PC-3 (cell line): ENCODE results near the gene IGSF3. TPM values are rescaled to one million over a fixed set of nuclear protein-coding genes. Genes with fewer than 3 reads are reported as not detected.

Experiments
- ATAC-seq: fragments of 200-7000 bp; cut with Tn5 transposase; 2 replicates; pipeline ENCODE4 v1.9.1; 2020; ENCODE audit warnings: mild to moderate bottlenecking, moderate library complexity
- BruUV-seq: library from RNA; stranded (reverse); fragments of 400-500 nt; replicated peaks from 2 replicates; lab custom pipeline; 2021; lab: Mats Ljungman, UMichigan
- CTCF ChIA-PET: fragments of 300-600 bp; sonication (Branson Sonifier 250); formaldehyde crosslinking; loops from one replicate; lab custom pipeline; 2022; ENCODE audit warnings: antibody characterized with exemption; lab: Charles Lee
- POLR2A ChIA-PET: fragments of 300-600 bp; sonication (Branson Sonifier 250); formaldehyde crosslinking; loops from one replicate; lab custom pipeline; 2022; ENCODE audit warnings: antibody characterized with exemption; ENCODE audit not compliant: unreplicated experiment; lab: Charles Lee
- DNase-seq: peaks from one replicate; pipeline ENCODE4 v3.0.0-alpha.2; 2015
- H2AFZ ChIP-seq: fragments of 300-600 bp; sonication (generic); 2 replicates; pipeline ENCODE4 v1.6.0; 2016; ENCODE audit warnings: antibody characterized with exemption, low read length
- H3F3A ChIP-seq: fragments of 300-600 bp; sonication (generic); one replicate; pipeline ENCODE4 v1.6.0; 2017; ENCODE audit warnings: antibody characterized with exemption, low read length, control low read depth, mild to moderate bottlenecking; ENCODE audit not compliant: unreplicated experiment
- H3K27ac ChIP-seq: fragments of 300-600 bp; sonication (generic); 2 replicates; pipeline ENCODE4 v1.5.1; 2016; ENCODE audit warnings: mild to moderate bottlenecking, low read length
- H3K27me3 ChIP-seq: fragments of 300-600 bp; sonication (generic); 2 replicates; pipeline ENCODE4 v1.6.1; 2016; ENCODE audit warnings: low read length, mixed read lengths
- H3K36me3 ChIP-seq: fragments of 300-600 bp; sonication (generic); 2 replicates; pipeline ENCODE4 v1.6.1; 2016; ENCODE audit warnings: low read depth, mixed run types, low read length, mixed read lengths
- H3K4me1 ChIP-seq: fragments of 300-600 bp; sonication (generic); 2 replicates; pipeline ENCODE4 v1.5.1; 2016; ENCODE audit warnings: low read length; ENCODE audit not compliant: insufficient read depth
- H3K4me2 ChIP-seq: fragments of 300-600 bp; sonication (generic); 2 replicates; pipeline ENCODE4 v1.6.0; 2016; ENCODE audit warnings: low read length
- H3K4me3 ChIP-seq: fragments of 300-600 bp; sonication (generic); 2 replicates; pipeline ENCODE4 v1.5.1; 2016; ENCODE audit warnings: mild to moderate bottlenecking, low read length, mixed read lengths
- H3K79me2 ChIP-seq: fragments of 300-600 bp; sonication (generic); 2 replicates; pipeline ENCODE4 v1.6.1; 2017; ENCODE audit warnings: low read length, mixed read lengths
- H3K9ac ChIP-seq: fragments of 300-600 bp; sonication (generic); 2 replicates; pipeline ENCODE4 v1.6.0; 2016; ENCODE audit warnings: mild to moderate bottlenecking, low read length
- H3K9me2 ChIP-seq: fragments of 300-600 bp; sonication (generic); replicated peaks from 2 replicates; pipeline ENCODE4 v1.6.1; 2016; ENCODE audit warnings: mixed run types, low read length, mixed read lengths
- H3K9me3 ChIP-seq: fragments of 300-600 bp; sonication (generic); 2 replicates; pipeline ENCODE4 v1.6.1; 2016; ENCODE audit warnings: low read length, mixed read lengths
- H4K20me1 ChIP-seq: fragments of 300-600 bp; sonication (generic); 2 replicates; pipeline ENCODE4 v1.6.1; 2016; ENCODE audit warnings: low read length, mixed read lengths
- CTCF ChIP-seq: fragments of 300-600 bp; sonication (generic); conservative IDR thresholded peaks from 2 replicates; pipeline ENCODE4 v1.5.1; 2017; ENCODE audit warnings: antibody characterized with exemption, low read depth, mild to moderate bottlenecking, low read length
- EZH2 ChIP-seq: fragments of 300-600 bp; sonication (generic); IDR thresholded peaks from one replicate; pipeline ENCODE4 v1.6.1; 2017; ENCODE audit warnings: antibody characterized with exemption, mild to moderate bottlenecking, low read length; ENCODE audit not compliant: unreplicated experiment
- EZH2phosphoT487 ChIP-seq: fragments of 300-600 bp; sonication (generic); IDR thresholded peaks from 2 replicates; pipeline ENCODE4 v1.6.1; 2018; ENCODE audit warnings: mild to moderate bottlenecking, antibody characterized with exemption, low read length, borderline replicate concordance
- intact Hi-C: fragments of 100-400 bp; cut with micrococcal nuclease; formaldehyde crosslinking; loops from 2 replicates; pipeline ENCODE4 v1.9.0; 2023
- total RNA-seq: library from RNA; depleted of rRNA; stranded (reverse); fragments of >200 nt; gene quantifications from 2 replicates; pipeline ENCODE4 v1.2.3, GENCODE V29; 2014

The IGSF3 gene
- total RNA-seq, 1 experiment from 2014 or later = 15.5 TPM

GRCh38 chr1:116704278-116704677, 36.7 kb upstream of the IGSF3 start:
- no peak overlapping the region for H2AFZ ChIP-seq
- intact Hi-C loops = no loop called here
- ChIA-PET POLR2A (no interaction called here), CTCF (no interaction called here)
- H3K27me3 ChIP-seq = no peaks in the 10 kb centered on the region
- no peak overlapping the region for H3K4me2 ChIP-seq
- H3K36me3 ChIP-seq = no peaks in the 10 kb centered on the region
- H3K9ac ChIP-seq = no peak overlapping the region
- no peak for TF ChIP-seq CTCF
- H4K20me1 ChIP-seq = no peaks in the 10 kb centered on the region
- H3K79me2 ChIP-seq = no peaks in the 10 kb centered on the region
- H3K4me1 ChIP-seq = no peaks in the 10 kb centered on the region
- DNase-seq = no peak
- no peak overlapping the region for H3K27ac ChIP-seq
- no peaks in the 10 kb centered on the region for H3F3A ChIP-seq
- H3K9me2 ChIP-seq = no peaks in the 10 kb centered on the region
- H3K9me3 ChIP-seq = no peaks in the 10 kb centered on the region
- BruUV-seq = no TSS peak
- ATAC-seq = no peak
- no peak overlapping the region for H3K4me3 ChIP-seq

GRCh38 chr1:116699605-116700004, 32.1 kb upstream of the IGSF3 start:
- POLR2A ChIA-PET = no interaction called here

GRCh38 chr1:116698244-116698595, 30.7 kb upstream of the IGSF3 start:
- Histone ChIP-seq H3K27ac (peak overlapping the region; percentile 63), H3K4me1 (peaks cover 42% of the 10 kb centered on the region), H3K36me3 (no peaks in the 10 kb centered on the region), H3K79me2 (no peaks in the 10 kb centered on the region), H3K4me2 (peak overlapping the region; percentile 25; the same call in 1 of the 2 replicates), H3K27me3 (no peaks in the 10 kb centered on the region), H3K9ac (no peak overlapping the region), H4K20me1 (no peaks in the 10 kb centered on the region), H2AFZ (0 out of 2 replicates have a peak overlapping the region, but pooled peaks have one; percentile 6), H3K4me3 (no peak overlapping the region), H3K9me3 (no peaks in the 10 kb centered on the region), H3F3A (no peaks in the 10 kb centered on the region), H3K9me2 (no peaks in the 10 kb centered on the region)
- CTCF ChIA-PET = no interaction called here
- BruUV-seq = no TSS peak
- ATAC-seq = no peak
- intact Hi-C loops = no loop called here
- POLR2A ChIA-PET = no interaction called here
- DNase-seq = no peak
- TF ChIP-seq CTCF (no peak), EZH2 (no peak), EZH2phosphoT487 (no peak)

More at GRCh38 chr1:116699605-116700004, 32.1 kb upstream of the IGSF3 start:
- Histone ChIP-seq H3K27me3 (no peaks in the 10 kb centered on the region), H3K27ac (no peak overlapping the region), H4K20me1 (no peaks in the 10 kb centered on the region), H3K4me3 (no peak overlapping the region), H3K36me3 (no peaks in the 10 kb centered on the region), H2AFZ (no peak overlapping the region), H3K79me2 (no peaks in the 10 kb centered on the region), H3K9me2 (no peaks in the 10 kb centered on the region), H3K9me3 (no peaks in the 10 kb centered on the region), H3K4me1 (peaks cover 34% of the 10 kb centered on the region), H3K9ac (no peak overlapping the region), H3F3A (no peaks in the 10 kb centered on the region), H3K4me2 (no peak overlapping the region)
- no peak for DNase-seq
- no TSS peak for BruUV-seq
- CTCF ChIA-PET = no interaction called here
- no peak for ATAC-seq
- intact Hi-C loops = no loop called here
- TF ChIP-seq EZH2 (no peak), EZH2phosphoT487 (no peak), CTCF (no peak)
